ENCODE results near the gene NOS3. TPM values are rescaled to one million over a fixed set of nuclear protein-coding genes. Genes with fewer than 3 reads are reported as not detected.

NOS3 gene
- total and polyA plus RNA-seq, 2 of the 13 experiments (the other 11 are each of a cell fraction or from before 2014, with no cell fraction given) = 3.7 to 7.5 TPM

DNA sequence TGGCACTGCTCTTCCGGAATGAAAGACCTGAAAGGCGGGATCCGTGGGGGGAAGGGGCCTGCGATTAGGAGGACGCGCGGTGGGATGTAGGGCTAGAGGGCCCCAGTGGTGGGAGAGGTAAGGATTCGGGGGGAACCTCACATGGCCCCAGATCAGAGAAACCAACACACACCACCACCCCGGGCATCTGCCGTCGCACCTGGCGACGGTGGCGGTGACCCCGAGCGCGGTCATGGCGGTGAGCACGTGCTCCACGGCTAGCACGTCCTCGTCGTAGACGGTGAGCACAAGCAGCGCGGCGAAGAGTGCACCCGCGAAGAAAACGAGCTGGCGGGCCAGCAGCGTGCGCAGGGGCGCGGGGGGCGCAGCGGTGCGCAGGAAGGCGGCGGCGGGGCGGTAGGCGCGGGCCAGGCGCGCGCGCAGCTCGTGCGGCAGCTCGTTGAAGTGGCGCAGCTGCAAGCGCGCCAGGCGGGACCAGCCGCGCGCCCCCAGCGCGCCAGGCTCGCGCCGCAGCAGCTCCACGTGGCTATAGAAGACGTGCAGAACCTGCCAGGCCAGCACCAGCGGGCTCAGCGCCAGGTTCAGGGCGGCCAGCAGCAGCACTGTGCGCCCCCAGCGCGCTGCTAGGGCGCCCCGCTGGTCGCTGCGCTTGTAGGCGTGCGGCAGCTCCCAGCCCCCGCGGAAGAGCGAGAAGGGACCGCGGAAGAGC lies 27.8 kb downstream of the NOS3 start:
- POLR2A ChIA-PET = interaction anchor here (1.3 to 1.4 kb wide), 3 partner anchors 9 to 10 kb away, joined by 3 to 6 read pairs (median 4); partner anchors contain the start of gene ABCB8
- intact Hi-C loops (cut with micrococcal nuclease; ENCODE audit: unreplicated experiment) = no loop called here
- no peak overlapping the region for H3K9ac ChIP-seq (ENCODE audit: insufficient read depth, low read depth, low read length)
- CTCF ChIA-PET (ENCODE audit: low intra/inter-chr PET ratio, low total read pairs) = interaction anchor here (0.8 to 1.5 kb wide), 4 partner anchors 32 to 120 kb away, joined by 3 to 5 read pairs (median 4); no protein-coding TSS in a partner anchor
- in situ Hi-C loops (cut with HindIII; ENCODE audit: extremely low pct_ligation_motif_present, low pct_unique_long_range_greater_than_20kb) = no loop called here
- ATAC-seq (peak; percentile 5), DNase-seq (ENCODE audit: low spot score) (no peak), FAIRE-seq (no peak)
- H3K27me3 ChIP-seq (ENCODE audit: control insufficient read depth in 1 of 2, insufficient read depth in 2 of 2, low read length in 2 of 2) = peaks cover 12 to 50% of the 10 kb centered on the region in 2 experiments
- no TSS peak for BruUV-seq (replicated peaks)
- 26% methylated on average over 26 of the region's 82 CpGs for WGBS (ENCODE audit: low lambda C conversion rate)
- H3K27ac ChIP-seq (ENCODE audit: extremely low read length, insufficient read depth, low read length) = no peak overlapping the region
- peak overlapping the region; percentile 23 to 70 (median 25); a peak in 4 of 6 replicates for H3K4me3 ChIP-seq (replicated peaks in 1 of 3; ENCODE audit: insufficient read depth in 1 of 3, low read depth in 2 of 3, low read length in 3 of 3)
- peaks cover 48% of the 10 kb centered on the region for H3K4me1 ChIP-seq (ENCODE audit: insufficient read depth, low read length)
- H3K36me3 ChIP-seq (replicated peaks in 1 of 2; ENCODE audit: control insufficient read depth in 1 of 2, insufficient read depth in 2 of 2, low read length in 2 of 2) = no peaks in the 10 kb centered on the region; a peak in 1 of 5 replicates
- peak overlapping the region; percentile 78 for H3K4me2 ChIP-seq (ENCODE audit: low read depth, low read length)
- H2AFZ ChIP-seq (ENCODE audit: low read length) = no peak overlapping the region
- H3K79me2 ChIP-seq (ENCODE audit: insufficient read depth, low read length) = no peaks in the 10 kb centered on the region
- H3K9me3 ChIP-seq (ENCODE audit: low read length) = no peaks in the 10 kb centered on the region
- H4K20me1 ChIP-seq (ENCODE audit: insufficient read depth, low read length) = no peaks in the 10 kb centered on the region
- TF ChIP-seq SP2 (CRISPR knock-in tag; IDR thresholded peaks at IDR 0.05) = no peak
- TF ChIP-seq, protein P1, sequence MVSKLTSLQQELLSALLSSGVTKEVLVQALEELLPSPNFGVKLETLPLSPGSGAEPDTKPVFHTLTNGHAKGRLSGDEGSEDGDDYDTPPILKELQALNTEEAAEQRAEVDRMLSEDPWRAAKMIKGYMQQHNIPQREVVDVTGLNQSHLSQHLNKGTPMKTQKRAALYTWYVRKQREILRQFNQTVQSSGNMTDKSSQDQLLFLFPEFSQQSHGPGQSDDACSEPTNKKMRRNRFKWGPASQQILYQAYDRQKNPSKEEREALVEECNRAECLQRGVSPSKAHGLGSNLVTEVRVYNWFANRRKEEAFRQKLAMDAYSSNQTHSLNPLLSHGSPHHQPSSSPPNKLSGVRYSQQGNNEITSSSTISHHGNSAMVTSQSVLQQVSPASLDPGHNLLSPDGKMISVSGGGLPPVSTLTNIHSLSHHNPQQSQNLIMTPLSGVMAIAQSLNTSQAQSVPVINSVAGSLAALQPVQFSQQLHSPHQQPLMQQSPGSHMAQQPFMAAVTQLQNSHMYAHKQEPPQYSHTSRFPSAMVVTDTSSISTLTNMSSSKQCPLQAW (CRISPR knock-in tag; IDR thresholded peaks at IDR 0.05) = 0 out of 2 replicates have a peak, but pooled peaks have one; percentile 12
- TF ChIP-seq KDM5B (CRISPR knock-in tag; IDR thresholded peaks at IDR 0.05; ENCODE audit: borderline replicate concordance) = 0 out of 2 replicates have a peak, but pooled peaks have one; percentile 10
- TF ChIP-seq ZSCAN31 (CRISPR knock-in tag; IDR thresholded peaks at IDR 0.05; ENCODE audit: low read depth) = no peak
- TF ChIP-seq, protein P2, sequence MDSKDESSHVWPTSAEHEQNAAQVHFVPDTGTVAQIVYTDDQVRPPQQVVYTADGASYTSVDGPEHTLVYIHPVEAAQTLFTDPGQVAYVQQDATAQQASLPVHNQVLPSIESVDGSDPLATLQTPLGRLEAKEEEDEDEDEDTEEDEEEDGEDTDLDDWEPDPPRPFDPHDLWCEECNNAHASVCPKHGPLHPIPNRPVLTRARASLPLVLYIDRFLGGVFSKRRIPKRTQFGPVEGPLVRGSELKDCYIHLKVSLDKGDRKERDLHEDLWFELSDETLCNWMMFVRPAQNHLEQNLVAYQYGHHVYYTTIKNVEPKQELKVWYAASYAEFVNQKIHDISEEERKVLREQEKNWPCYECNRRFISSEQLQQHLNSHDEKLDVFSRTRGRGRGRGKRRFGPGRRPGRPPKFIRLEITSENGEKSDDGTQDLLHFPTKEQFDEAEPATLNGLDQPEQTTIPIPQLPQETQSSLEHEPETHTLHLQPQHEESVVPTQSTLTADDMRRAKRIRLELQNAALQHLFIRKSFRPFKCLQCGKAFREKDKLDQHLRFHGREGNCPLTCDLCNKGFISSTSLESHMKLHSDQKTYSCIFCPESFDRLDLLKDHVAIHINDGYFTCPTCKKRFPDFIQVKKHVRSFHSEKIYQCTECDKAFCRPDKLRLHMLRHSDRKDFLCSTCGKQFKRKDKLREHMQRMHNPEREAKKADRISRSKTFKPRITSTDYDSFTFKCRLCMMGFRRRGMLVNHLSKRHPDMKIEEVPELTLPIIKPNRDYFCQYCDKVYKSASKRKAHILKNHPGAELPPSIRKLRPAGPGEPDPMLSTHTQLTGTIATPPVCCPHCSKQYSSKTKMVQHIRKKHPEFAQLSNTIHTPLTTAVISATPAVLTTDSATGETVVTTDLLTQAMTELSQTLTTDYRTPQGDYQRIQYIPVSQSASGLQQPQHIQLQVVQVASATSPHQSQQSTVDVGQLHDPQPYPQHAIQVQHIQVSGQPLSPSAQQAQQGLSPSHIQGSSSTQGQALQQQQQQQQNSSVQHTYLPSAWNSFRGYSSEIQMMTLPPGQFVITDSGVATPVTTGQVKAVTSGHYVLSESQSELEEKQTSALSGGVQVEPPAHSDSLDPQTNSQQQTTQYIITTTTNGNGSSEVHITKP (CRISPR knock-in tag; IDR thresholded peaks at IDR 0.05; ENCODE audit: low read depth) = no peak
- peak; percentile 50; the same call in 1 of the 2 replicates for TF ChIP-seq ZNF672 (CRISPR knock-in tag; IDR thresholded peaks at IDR 0.05)
- TF ChIP-seq ZNF737 (CRISPR knock-in tag; IDR thresholded peaks at IDR 0.05; ENCODE audit: borderline replicate concordance) = no peak
- TF ChIP-seq RBM39 (IDR thresholded peaks at IDR 0.05; ENCODE audit: low read depth, low read length, poor library complexity, severe bottlenecking) = peak; percentile 16
- TF ChIP-seq NFE2L1 (CRISPR knock-in tag; IDR thresholded peaks at IDR 0.05; ENCODE audit: borderline replicate concordance) = no peak
- TF ChIP-seq AGO1 (IDR thresholded peaks at IDR 0.05; ENCODE audit: low read depth, low read length, poor library complexity, severe bottlenecking) = peak; percentile 25
- TF ChIP-seq ZFYVE20 (CRISPR knock-in tag; IDR thresholded peaks at IDR 0.05; ENCODE audit: borderline replicate concordance, low read depth) = 0 out of 2 replicates have a peak, but pooled peaks have one; percentile 9
- peak; percentile 41 for TF ChIP-seq MYC (CRISPR knock-in tag; IDR thresholded peaks at IDR 0.05; ENCODE audit: borderline replicate concordance)
- no peak; the same call in 1 of the 2 replicates for TF ChIP-seq IRX3 (CRISPR knock-in tag; IDR thresholded peaks at IDR 0.05; ENCODE audit: borderline replicate concordance, low read depth)
- no peak for TF ChIP-seq ZBTB1 (CRISPR knock-in tag; IDR thresholded peaks at IDR 0.05; ENCODE audit: borderline replicate concordance)
- TF ChIP-seq CCDC6 (CRISPR knock-in tag; IDR thresholded peaks at IDR 0.05) = peak; percentile 71; the same call in 1 of the 2 replicates
- TF ChIP-seq ATF7-NPFF (CRISPR knock-in tag; IDR thresholded peaks at IDR 0.05; ENCODE audit: low read depth) = peak; percentile 14; the same call in 1 of the 2 replicates
